ENCODE results near the gene LTBP3.

LTBP3 gene

GRCh38 chr11:65540290-65541092 is 17.7 kb downstream of the LTBP3 start:
- H3K4me1 ChIP-seq (ENCODE audit: control insufficient read depth, insufficient read depth, low read length), result peaks cover 2% of the 10 kb centered on the region; the same call in 1 of the 2 replicates
- no CpG with 5 or more reads among the region's 78 CpGs for WGBS (ENCODE audit: insufficient coverage, insufficient read length)
- no peak for DNase-seq (ENCODE audit: low read depth, low spot score)
- H3K9me3 ChIP-seq (ENCODE audit: control insufficient read depth, insufficient read depth, low read length), result no peaks in the 10 kb centered on the region
- H3K4me3 ChIP-seq (ENCODE audit: low read length), result peak overlapping the region; percentile 67; the same call in 1 of the 2 replicates
- peaks cover under 1% of the 10 kb centered on the region for H3K36me3 ChIP-seq (ENCODE audit: control insufficient read depth, insufficient read depth, low read length)
- H3K27ac ChIP-seq (ENCODE audit: low read length), result no peak overlapping the region
- H3K27me3 ChIP-seq (ENCODE audit: control insufficient read depth, insufficient read depth, low read length), result no peaks in the 10 kb centered on the region; the same call in 1 of the 2 replicates

- DNase-seq (ENCODE audit: low read depth, low spot score), result no peak
- Histone ChIP-seq H3K27ac (ENCODE audit: low read length) (no peak overlapping the region), H3K36me3 (ENCODE audit: control insufficient read depth, insufficient read depth, low read length) (peaks cover 5% of the 10 kb centered on the region), H3K27me3 (ENCODE audit: control insufficient read depth, insufficient read depth, low read length) (no peaks in the 10 kb centered on the region), H3K4me1 (ENCODE audit: control insufficient read depth, insufficient read depth, low read length) (peaks cover 2% of the 10 kb centered on the region; the same call in 1 of the 2 replicates), H3K4me3 (ENCODE audit: low read length) (peak overlapping the region; percentile 35; the same call in 1 of the 2 replicates), H3K9me3 (ENCODE audit: control insufficient read depth, insufficient read depth, low read length) (no peaks in the 10 kb centered on the region)
- WGBS (ENCODE audit: insufficient coverage, insufficient read length), result no CpG with 5 or more reads among the region's 60 CpGs
Observed at GRCh38 chr11:65539744-65540289, 18.3 kb downstream of the LTBP3 start.

- Histone ChIP-seq H3K27ac (ENCODE audit: low read length) (no peak overlapping the region), H3K27me3 (ENCODE audit: control insufficient read depth, insufficient read depth, low read length) (no peaks in the 10 kb centered on the region), H3K9me3 (ENCODE audit: control insufficient read depth, insufficient read depth, low read length) (no peaks in the 10 kb centered on the region), H3K4me1 (ENCODE audit: control insufficient read depth, insufficient read depth, low read length) (peaks cover 2% of the 10 kb centered on the region; the same call in 1 of the 2 replicates), H3K36me3 (ENCODE audit: control insufficient read depth, insufficient read depth, low read length) (peaks cover 5% of the 10 kb centered on the region), H3K4me3 (ENCODE audit: low read length) (peak overlapping the region; percentile 35; the same call in 1 of the 2 replicates)
- no peak for DNase-seq (ENCODE audit: low read depth, low spot score)
- WGBS (ENCODE audit: insufficient coverage, insufficient read length), result no CpG with 5 or more reads among the region's 92 CpGs
Observed at GRCh38 chr11:65538915-65539743, 19.0 kb downstream of the LTBP3 start.

GRCh38 chr11:65538232-65538914 is 19.8 kb downstream of the LTBP3 start:
- Histone ChIP-seq H3K27me3 (ENCODE audit: control insufficient read depth, insufficient read depth, low read length) (no peaks in the 10 kb centered on the region), H3K9me3 (ENCODE audit: control insufficient read depth, insufficient read depth, low read length) (no peaks in the 10 kb centered on the region), H3K27ac (ENCODE audit: low read length) (no peak overlapping the region), H3K4me3 (ENCODE audit: low read length) (no peak overlapping the region; the same call in 1 of the 2 replicates), H3K36me3 (ENCODE audit: control insufficient read depth, insufficient read depth, low read length) (peaks cover 5% of the 10 kb centered on the region), H3K4me1 (ENCODE audit: control insufficient read depth, insufficient read depth, low read length) (peaks cover 2% of the 10 kb centered on the region; the same call in 1 of the 2 replicates)
- DNase-seq (ENCODE audit: low read depth, low spot score), result no peak
- WGBS (ENCODE audit: insufficient coverage, insufficient read length), result no CpG with 5 or more reads among the region's 43 CpGs

- H3K27ac ChIP-seq (ENCODE audit: low read length), result no peak overlapping the region
- H3K4me1 ChIP-seq (ENCODE audit: control insufficient read depth, insufficient read depth, low read length), result peaks cover 2% of the 10 kb centered on the region; the same call in 1 of the 2 replicates
- DNase-seq (ENCODE audit: low read depth, low spot score), result no peak
- no peaks in the 10 kb centered on the region for H3K27me3 ChIP-seq (ENCODE audit: control insufficient read depth, insufficient read depth, low read length)
- no CpG with 5 or more reads among the region's 18 CpGs for WGBS (ENCODE audit: insufficient coverage, insufficient read length)
- H3K4me3 ChIP-seq (ENCODE audit: low read length), result no peak overlapping the region
- H3K9me3 ChIP-seq (ENCODE audit: control insufficient read depth, insufficient read depth, low read length), result no peaks in the 10 kb centered on the region
- H3K36me3 ChIP-seq (ENCODE audit: control insufficient read depth, insufficient read depth, low read length), result peaks cover 8% of the 10 kb centered on the region
Observed at GRCh38 chr11:65537620-65538231, 20.4 kb downstream of the LTBP3 start.

- DNase-seq (ENCODE audit: low read depth, low spot score), result no peak
- H3K27ac ChIP-seq (ENCODE audit: low read length), result no peak overlapping the region
- peaks cover 12% of the 10 kb centered on the region for H3K36me3 ChIP-seq (ENCODE audit: control insufficient read depth, insufficient read depth, low read length)
- no peak overlapping the region for H3K4me3 ChIP-seq (ENCODE audit: low read length)
- no CpG with 5 or more reads among the region's 2 CpGs for WGBS (ENCODE audit: insufficient coverage, insufficient read length)
- H3K9me3 ChIP-seq (ENCODE audit: control insufficient read depth, insufficient read depth, low read length), result no peaks in the 10 kb centered on the region
- H3K27me3 ChIP-seq (ENCODE audit: control insufficient read depth, insufficient read depth, low read length), result no peaks in the 10 kb centered on the region
- peaks cover 2% of the 10 kb centered on the region; the same call in 1 of the 2 replicates for H3K4me1 ChIP-seq (ENCODE audit: control insufficient read depth, insufficient read depth, low read length)
Observed at GRCh38 chr11:65537296-65537597, 20.9 kb downstream of the LTBP3 start.

- H3K27ac ChIP-seq (ENCODE audit: low read length), result no peak overlapping the region
Observed at GRCh38 chr11:65536412-65537295, 21.5 kb downstream of the LTBP3 start.

GRCh38 chr11:65535102-65535501 is 23.1 kb downstream of the LTBP3 start:
- WGBS (ENCODE audit: insufficient coverage, insufficient read length), result no CpG with 5 or more reads among the region's 9 CpGs
- no peak for DNase-seq (ENCODE audit: low read depth, low spot score)
- H3K27ac ChIP-seq (ENCODE audit: low read length), result no peak overlapping the region
- no peaks in the 10 kb centered on the region for H3K9me3 ChIP-seq (ENCODE audit: control insufficient read depth, insufficient read depth, low read length)
- H3K27me3 ChIP-seq (ENCODE audit: control insufficient read depth, insufficient read depth, low read length), result no peaks in the 10 kb centered on the region
- H3K36me3 ChIP-seq (ENCODE audit: control insufficient read depth, insufficient read depth, low read length), result peaks cover 22% of the 10 kb centered on the region
- H3K4me1 ChIP-seq (ENCODE audit: control insufficient read depth, insufficient read depth, low read length), result no peaks in the 10 kb centered on the region
- no peak overlapping the region for H3K4me3 ChIP-seq (ENCODE audit: low read length)

More at GRCh38 chr11:65536412-65537295, 21.5 kb downstream of the LTBP3 start:
- Histone ChIP-seq H3K4me3 (ENCODE audit: low read length) (no peak overlapping the region), H3K27me3 (ENCODE audit: control insufficient read depth, insufficient read depth, low read length) (no peaks in the 10 kb centered on the region), H3K9me3 (ENCODE audit: control insufficient read depth, insufficient read depth, low read length) (no peaks in the 10 kb centered on the region), H3K36me3 (ENCODE audit: control insufficient read depth, insufficient read depth, low read length) (peaks cover 15% of the 10 kb centered on the region), H3K4me1 (ENCODE audit: control insufficient read depth, insufficient read depth, low read length) (peaks cover 2% of the 10 kb centered on the region; the same call in 1 of the 2 replicates)
- DNase-seq (ENCODE audit: low read depth, low spot score), result no peak
- no CpG with 5 or more reads among the region's 12 CpGs for WGBS (ENCODE audit: insufficient coverage, insufficient read length)

- no peak for DNase-seq (ENCODE audit: low read depth, low spot score)
- Histone ChIP-seq H3K27ac (ENCODE audit: low read length) (no peak overlapping the region), H3K4me3 (ENCODE audit: low read length) (no peak overlapping the region), H3K4me1 (ENCODE audit: control insufficient read depth, insufficient read depth, low read length) (no peaks in the 10 kb centered on the region; the same call in 1 of the 2 replicates), H3K9me3 (ENCODE audit: control insufficient read depth, insufficient read depth, low read length) (no peaks in the 10 kb centered on the region), H3K27me3 (ENCODE audit: control insufficient read depth, insufficient read depth, low read length) (no peaks in the 10 kb centered on the region), H3K36me3 (ENCODE audit: control insufficient read depth, insufficient read depth, low read length) (peaks cover 24% of the 10 kb centered on the region)
- no CpG with 5 or more reads among the region's 15 CpGs for WGBS (ENCODE audit: insufficient coverage, insufficient read length)
Observed at GRCh38 chr11:65532388-65533064, 25.6 kb downstream of the LTBP3 start.

Measured in iPS DF 6.9 (cell line).